Measurements from ENCODE around the gene PEX1. TPM values are rescaled to one million over a fixed set of nuclear protein-coding genes. Genes with fewer than 3 reads are reported as not detected.
"Not testable (repeated sequence)": the region's sequence is repeated elsewhere in the genome, so short reads cannot be mapped to it uniquely, and the experiment has no call there.

PEX1 gene
- total RNA-seq, 1 experiment from 2014 or later, result 66.1 TPM

GRCh38 chr7:92447345-92448204 is 80.7 kb downstream of the PEX1 start, which contains the start of gene GATAD1:
GATAD1 (plus strand) TSS chr7:92447482; CDS start chr7:92447730, 248 bp downstream.
- peaks cover 18% of the 10 kb centered on the region for H3K79me2 ChIP-seq (ENCODE audit: low read length)
- H3K36me3 ChIP-seq (ENCODE audit: insufficient read depth, low read length), result peaks cover 18% of the 10 kb centered on the region
- H3K9ac ChIP-seq (ENCODE audit: low read length), result peak within 1 kb of the TSS; percentile 99
- peaks cover 18% of the 10 kb centered on the region for H3K4me1 ChIP-seq (ENCODE audit: low read length)
- peak; percentile 96 for DNase-seq
- no peaks in the 10 kb centered on the region for H3K27me3 ChIP-seq (ENCODE audit: low read length)
- peak within 1 kb of the TSS; percentile 80 for H3K27ac ChIP-seq (ENCODE audit: low read length)
- H3K9me3 ChIP-seq (ENCODE audit: low read length), result no peaks in the 10 kb centered on the region
- no peaks in the 10 kb centered on the region for H4K20me1 ChIP-seq (ENCODE audit: insufficient read depth, low read depth, low read length)
- H3K4me2 ChIP-seq (ENCODE audit: low read depth, low read length, poor library complexity, severe bottlenecking), result peak within 1 kb of the TSS; percentile 98
- peak within 1 kb of the TSS; percentile 95 for H3K4me3 ChIP-seq (ENCODE audit: low read length)
- H3K9me2 ChIP-seq (replicated peaks; ENCODE audit: insufficient read depth, low read length), result no peaks in the 10 kb centered on the region
- peak within 1 kb of the TSS; percentile 91 for H2AFZ ChIP-seq (ENCODE audit: low read length)

GRCh38 chr7:92446869-92447344 is 81.4 kb downstream of the PEX1 start:
- Histone ChIP-seq H3K9me3 (ENCODE audit: low read length) (no peaks in the 10 kb centered on the region), H2AFZ (ENCODE audit: low read length) (peak overlapping the region; percentile 91), H4K20me1 (ENCODE audit: insufficient read depth, low read depth, low read length) (no peaks in the 10 kb centered on the region), H3K9ac (ENCODE audit: low read length) (peak overlapping the region; percentile 99), H3K4me2 (ENCODE audit: low read depth, low read length, poor library complexity, severe bottlenecking) (peak overlapping the region; percentile 98), H3K9me2 (replicated peaks; ENCODE audit: insufficient read depth, low read length) (no peaks in the 10 kb centered on the region), H3K4me1 (ENCODE audit: low read length) (peaks cover 18% of the 10 kb centered on the region), H3K79me2 (ENCODE audit: low read length) (peaks cover 18% of the 10 kb centered on the region), H3K36me3 (ENCODE audit: insufficient read depth, low read length) (peaks cover 17% of the 10 kb centered on the region), H3K27ac (ENCODE audit: low read length) (no peak overlapping the region; the same call in 1 of the 2 replicates), H3K27me3 (ENCODE audit: low read length) (no peaks in the 10 kb centered on the region), H3K4me3 (ENCODE audit: low read length) (peak overlapping the region; percentile 95)
- no peak for DNase-seq

- H3K9me2 ChIP-seq (replicated peaks; ENCODE audit: insufficient read depth, low read length); H3K79me2 ChIP-seq (ENCODE audit: low read length); H3K9ac ChIP-seq (ENCODE audit: low read length); H3K4me3 ChIP-seq (ENCODE audit: low read length); H3K9me3 ChIP-seq (ENCODE audit: low read length); DNase-seq; H3K36me3 ChIP-seq (ENCODE audit: insufficient read depth, low read length); H3K27me3 ChIP-seq (ENCODE audit: low read length); H3K27ac ChIP-seq (ENCODE audit: low read length); H4K20me1 ChIP-seq (ENCODE audit: insufficient read depth, low read depth, low read length); H2AFZ ChIP-seq (ENCODE audit: low read length); H3K4me2 ChIP-seq (ENCODE audit: low read depth, low read length, poor library complexity, severe bottlenecking): not testable (repeated sequence)
- peaks cover 18% of the 10 kb centered on the region for H3K4me1 ChIP-seq (ENCODE audit: low read length)
Observed at GRCh38 chr7:92442720-92443119, 85.6 kb downstream of the PEX1 start.

- Histone ChIP-seq H4K20me1 (ENCODE audit: insufficient read depth, low read depth, low read length) (no peaks in the 10 kb centered on the region), H3K79me2 (ENCODE audit: low read length) (no peaks in the 10 kb centered on the region), H3K4me1 (ENCODE audit: low read length) (peaks cover 10% of the 10 kb centered on the region), H3K9me3 (ENCODE audit: low read length) (no peaks in the 10 kb centered on the region), H3K4me2 (ENCODE audit: low read depth, low read length, poor library complexity, severe bottlenecking) (no peak overlapping the region), H3K27me3 (ENCODE audit: low read length) (no peaks in the 10 kb centered on the region), H3K36me3 (ENCODE audit: insufficient read depth, low read length) (no peaks in the 10 kb centered on the region), H2AFZ (ENCODE audit: low read length) (no peak overlapping the region), H3K9ac (ENCODE audit: low read length) (no peak overlapping the region), H3K9me2 (replicated peaks; ENCODE audit: insufficient read depth, low read length) (no peaks in the 10 kb centered on the region), H3K4me3 (ENCODE audit: low read length) (no peak overlapping the region), H3K27ac (ENCODE audit: low read length) (no peak overlapping the region)
- no peak for DNase-seq
Observed at GRCh38 chr7:92437956-92438491, 90.3 kb downstream of the PEX1 start.

Other genes starting within 250 kb of the PEX1 start
- gene GATAD1, start 81.0 kb downstream of the PEX1 start, total RNA-seq (2014; rRNA removed; shearing (Covaris generic); ENCODE audit: low replicate concordance), result 36.3 and 36.6 TPM in 2 replicates
- gene ERVW-1, start 50.6 kb downstream of the PEX1 start, total RNA-seq (2014; rRNA removed; shearing (Covaris generic); ENCODE audit: low replicate concordance), result not detected in 2 replicates
- 8.5 and 12.1 TPM in 2 replicates for gene RBM48, start 275 bp upstream of the PEX1 start, total RNA-seq (2014; rRNA removed; shearing (Covaris generic); ENCODE audit: low replicate concordance)
- gene FAM133B, start 61.9 kb upstream of the PEX1 start, total RNA-seq (2014; rRNA removed; shearing (Covaris generic); ENCODE audit: low replicate concordance), result 18.8 and 41.2 TPM in 2 replicates